Urinary bladder (tissue), 4 donors: ENCODE results near the gene WDFY2. TPM values are rescaled to one million over a fixed set of nuclear protein-coding genes. Genes with fewer than 3 reads are reported as not detected.

ENCODE experiments used
- DNase-seq: peaks from one replicate; pipeline ENCODE4 v3.0.0-alpha.2; 2015; ENCODE audit errors: extremely low spot score
- H3K27ac ChIP-seq: one replicate; pipeline ENCODE4 v1.5.1; 2013; ENCODE audit warnings: low read depth, mild to moderate bottlenecking, moderate library complexity
- H3K36me3 ChIP-seq: one replicate; pipeline ENCODE4 v1.6.1; 2013; ENCODE audit warnings: mild to moderate bottlenecking, moderate library complexity; ENCODE audit not compliant: insufficient read depth
- H3K4me1 ChIP-seq: one replicate; pipeline ENCODE4 v1.6.1; 2013; ENCODE audit warnings: mild to moderate bottlenecking, moderate library complexity; ENCODE audit not compliant: insufficient read depth
- H3K4me3 ChIP-seq: one replicate; pipeline ENCODE4 v1.5.1; 2013; ENCODE audit warnings: low read depth, low read length
- WGBS: extraction: QIAGEN DNeasy Blood & Tissue Kit; methylation state at CpG from one replicate; pipeline ENCODE4 v1.1.7; 2013; 5-methylcytosine and 5-hydroxymethylcytosine counted together
- polyA plus RNA-seq: library from polyadenylated mRNA; stranded (reverse); fragments of 200-250 nt; gene quantifications from one replicate; pipeline ENCODE4 v1.2.3, GENCODE V29; 2013
- total RNA-seq: library from RNA; depleted of rRNA; stranded (reverse); fragments of >200 nt; gene quantifications from one replicate; pipeline ENCODE4 v1.2.3, GENCODE V29; 2014
- donor health status: healthy with polysubstance abuse.
- donor health status: healthy.

WDFY2 gene
- total and polyA plus RNA-seq, 2 donors: 5.2 to 14.5 TPM

GRCh38 chr13:51786425-51787265, 202.4 kb downstream of the WDFY2 start:
- H3K36me3 ChIP-seq: no peaks in the 10 kb centered on the region
- H3K4me1 ChIP-seq: peaks cover 1% of the 10 kb centered on the region
- no peak overlapping the region for H3K4me3 ChIP-seq
- no peak for DNase-seq
- 45% methylated on average over 10 of the region's 10 CpGs for WGBS
- peak overlapping the region; percentile 33 for H3K27ac ChIP-seq

GRCh38 chr13:51793570-51794271, 209.5 kb downstream of the WDFY2 start:
- WGBS: 73% methylated on average over 6 of the region's 6 CpGs
- Histone ChIP-seq H3K4me3 (no peak overlapping the region), H3K27ac (no peak overlapping the region), H3K36me3 (no peaks in the 10 kb centered on the region), H3K4me1 (no peaks in the 10 kb centered on the region)
- no peak for DNase-seq

GRCh38 chr13:51794964-51795363, 210.7 kb downstream of the WDFY2 start:
- Histone ChIP-seq H3K27ac (no peak overlapping the region), H3K36me3 (no peaks in the 10 kb centered on the region), H3K4me3 (no peak overlapping the region), H3K4me1 (no peaks in the 10 kb centered on the region)
- DNase-seq: no peak
- WGBS: 61% methylated on average over 4 of the region's 4 CpGs

GRCh38 chr13:51795419-51795818, 211.2 kb downstream of the WDFY2 start:
- no peak overlapping the region for H3K4me3 ChIP-seq
- 89% methylated on average over 2 of the region's 2 CpGs for WGBS
- no peaks in the 10 kb centered on the region for H3K4me1 ChIP-seq
- H3K27ac ChIP-seq: no peak overlapping the region
- DNase-seq: no peak
- H3K36me3 ChIP-seq: no peaks in the 10 kb centered on the region

GRCh38 chr13:51796546-51796945, 212.3 kb downstream of the WDFY2 start:
- DNase-seq: no peak
- no peaks in the 10 kb centered on the region for H3K36me3 ChIP-seq
- WGBS: 80% methylated on average over 7 of the region's 7 CpGs
- no peak overlapping the region for H3K4me3 ChIP-seq
- no peaks in the 10 kb centered on the region for H3K4me1 ChIP-seq
- no peak overlapping the region for H3K27ac ChIP-seq

GRCh38 chr13:51797664-51798488, 213.6 kb downstream of the WDFY2 start:
- DNase-seq: no peak

GRCh38 chr13:51799261-51799660, 215.0 kb downstream of the WDFY2 start:
- WGBS: 92% methylated on average over 12 of the region's 12 CpGs

More at GRCh38 chr13:51797664-51798488, 213.6 kb downstream of the WDFY2 start:
- no peak overlapping the region for H3K4me3 ChIP-seq
- WGBS: 75% methylated on average over 12 of the region's 12 CpGs
- H3K36me3 ChIP-seq: no peaks in the 10 kb centered on the region
- H3K27ac ChIP-seq: no peak overlapping the region
- no peaks in the 10 kb centered on the region for H3K4me1 ChIP-seq

GRCh38 chr13:51800486-51800885, 216.2 kb downstream of the WDFY2 start:
- Histone ChIP-seq H3K4me1 (no peaks in the 10 kb centered on the region), H3K36me3 (no peaks in the 10 kb centered on the region), H3K4me3 (no peak overlapping the region), H3K27ac (no peak overlapping the region)
- no peak for DNase-seq
- WGBS: 87% methylated on average over 5 of the region's 5 CpGs

More at GRCh38 chr13:51799261-51799660, 215.0 kb downstream of the WDFY2 start:
- Histone ChIP-seq H3K4me1 (no peaks in the 10 kb centered on the region), H3K27ac (no peak overlapping the region), H3K4me3 (no peak overlapping the region), H3K36me3 (no peaks in the 10 kb centered on the region)
- DNase-seq: no peak

- 69% methylated on average over 7 of the region's 7 CpGs for WGBS
- Histone ChIP-seq H3K27ac (peak overlapping the region; percentile 83), H3K4me3 (no peak overlapping the region), H3K36me3 (no peaks in the 10 kb centered on the region), H3K4me1 (no peaks in the 10 kb centered on the region)
- DNase-seq: no peak
Observed at GRCh38 chr13:51801631-51802099, 217.4 kb downstream of the WDFY2 start.

GRCh38 chr13:51802631-51803418, 218.6 kb downstream of the WDFY2 start:
- 51% methylated on average over 9 of the region's 9 CpGs for WGBS
- Histone ChIP-seq H3K36me3 (no peaks in the 10 kb centered on the region), H3K27ac (peak overlapping the region; percentile 100), H3K4me1 (no peaks in the 10 kb centered on the region), H3K4me3 (peak overlapping the region; percentile 72)
- no peak for DNase-seq

GRCh38 chr13:51803422-51804294, 219.4 kb downstream of the WDFY2 start, which contains the start of gene DHRS12:
DHRS12 (minus strand) TSS chr13:51804163; CDS start chr13:51799659, 4,504 bp downstream.
- Histone ChIP-seq H3K4me1 (no peaks in the 10 kb centered on the region), H3K36me3 (no peaks in the 10 kb centered on the region), H3K27ac (peak within 1 kb of the TSS; percentile 100), H3K4me3 (peak within 1 kb of the TSS; percentile 72)
- WGBS: under 1% methylated on average over 91 of the region's 91 CpGs
- DNase-seq: peak; percentile 67
